Kasumi-1 (cell line): ENCODE results near the gene TBKBP1.
A peak's percentile ranks its signal among the peaks of the same experiment; 100 is the strongest.
"Not testable (repeated sequence)": the region's sequence is repeated elsewhere in the genome, so short reads cannot be mapped to it uniquely, and the experiment has no call there.

ENCODE experiments used
- DNase-seq, 2 experiments: peaks; one replicate each; lab custom pipeline; 2025; lab: John Stamatoyannopoulos, UW

Gene TBKBP1

GRCh38 chr17:47676510-47677165 is 17.3 kb upstream of the TBKBP1 start:
- DNase-seq: no peak

GRCh38 chr17:47678196-47678595 is 15.8 kb upstream of the TBKBP1 start:
- no peak for DNase-seq

- DNase-seq: no peak
These were observed 11.8 kb upstream of the TBKBP1 start for GRCh38 chr17:47682138-47682537.

GRCh38 chr17:47682727-47683126 is 11.2 kb upstream of the TBKBP1 start:
- not testable (repeated sequence) for DNase-seq

- DNase-seq: no peak
These were observed 9.9 kb upstream of the TBKBP1 start for GRCh38 chr17:47684025-47684424.

GRCh38 chr17:47684535-47685193 is 9.3 kb upstream of the TBKBP1 start:
- DNase-seq: no peak

- no peak for DNase-seq
These were observed 8.2 kb upstream of the TBKBP1 start for GRCh38 chr17:47685556-47686275.

GRCh38 chr17:47686276-47686635 is 7.7 kb upstream of the TBKBP1 start:
- DNase-seq: no peak

GRCh38 chr17:47686664-47687327 is 7.2 kb upstream of the TBKBP1 start:
- DNase-seq: no peak

GRCh38 chr17:47687328-47687690 is 6.7 kb upstream of the TBKBP1 start:
- no peak for DNase-seq

- DNase-seq: no peak
These were observed 6.2 kb upstream of the TBKBP1 start for GRCh38 chr17:47687748-47688147.

GRCh38 chr17:47690121-47690520 is 3.8 kb upstream of the TBKBP1 start:
- no peak for DNase-seq

- peak in 1 of 2 experiments; percentile 31 for DNase-seq
These were observed 1.6 kb upstream of the TBKBP1 start for GRCh38 chr17:47692137-47692894.

- DNase-seq: peak in 1 of 2 experiments; percentile 66
These were observed 848 bp upstream of the TBKBP1 start for GRCh38 chr17:47692895-47693730.

- peak; percentile 94 for DNase-seq
These were observed 844 bp downstream of the TBKBP1 start for GRCh38 chr17:47694581-47695428.

GRCh38 chr17:47695429-47696376 is 1.7 kb downstream of the TBKBP1 start:
- DNase-seq: peak; percentile 98

GRCh38 chr17:47696717-47697642 is 3.0 kb downstream of the TBKBP1 start:
- DNase-seq: no peak
